ENCODE data around the gene GAN.

GRCh38 chr16:81292936-81293335 is 21.8 kb upstream of the GAN start:
- no peak for TF ChIP-seq CTCF (IDR thresholded peaks at IDR 0.05 in 2 of 3, conservative IDR thresholded peaks at IDR 0.05 in 1 of 3; ENCODE audit: borderline replicate concordance in 1 of 3, insufficient read depth in 1 of 3, low read depth in 2 of 3, low read length in 2 of 3)
- TF ChIP-seq ATF3 (IDR thresholded peaks at IDR 0.05) = no peak
- TF ChIP-seq POLR2AphosphoS5 (IDR thresholded peaks at IDR 0.05; ENCODE audit: low read depth, low read length) = no peak
- TF ChIP-seq EZH2phosphoT487 (IDR thresholded peaks at IDR 0.05; ENCODE audit: borderline replicate concordance) = no peak
- TF ChIP-seq ZNF274 (IDR thresholded peaks at IDR 0.05; ENCODE audit: low read depth, low read length) = no peak
- no peak for TF ChIP-seq SIN3A (IDR thresholded peaks at IDR 0.05; ENCODE audit: low read depth)
- TF ChIP-seq EZH2 (IDR thresholded peaks at IDR 0.05) = no peak
- TF ChIP-seq FOSL1 (IDR thresholded peaks at IDR 0.05; ENCODE audit: low read depth) = no peak
- TF ChIP-seq RAD21 (IDR thresholded peaks at IDR 0.05; ENCODE audit: low read depth) = no peak
- TF ChIP-seq CEBPB (IDR thresholded peaks at IDR 0.05; ENCODE audit: low read depth) = no peak
- TF ChIP-seq REST (IDR thresholded peaks at IDR 0.05; ENCODE audit: low read depth) = no peak
- no peak for TF ChIP-seq SRF (IDR thresholded peaks at IDR 0.05; ENCODE audit: low read depth)

Data from HCT116 (cell line).